Upper lobe of right lung (tissue), 1 donor: ENCODE results near the gene TRABD2B. TPM values are rescaled to one million over a fixed set of nuclear protein-coding genes. Genes with fewer than 3 reads are reported as not detected.

Source experiments
- ATAC-seq: fragments of 200-7000 bp; cut with Tn5 transposase; one replicate; pipeline ENCODE4 v1.9.1; 2020; ENCODE audit warnings: mild to moderate bottlenecking, moderate library complexity
- DNase-seq: peaks from one replicate; pipeline ENCODE4 v3.0.0-alpha.2; 2020
- H3K27ac ChIP-seq: fragments of 200-600 bp; one replicate; pipeline ENCODE4 v1.8.0; 2022
- H3K27me3 ChIP-seq: fragments of 200-600 bp; one replicate; pipeline ENCODE4 v1.8.0; 2022; ENCODE audit warnings: mild to moderate bottlenecking
- H3K36me3 ChIP-seq: fragments of 200-600 bp; one replicate; pipeline ENCODE4 v1.8.0; 2022
- H3K4me1 ChIP-seq: fragments of 200-600 bp; one replicate; pipeline ENCODE4 v1.8.0; 2022
- H3K4me3 ChIP-seq: fragments of 200-600 bp; one replicate; pipeline ENCODE4 v1.8.0; 2022; ENCODE audit warnings: mild to moderate bottlenecking
- H3K9me3 ChIP-seq: fragments of 200-600 bp; one replicate; pipeline ENCODE4 v1.8.0; 2022
- intact Hi-C: fragments of 100-400 bp; cut with DNase I; formaldehyde crosslinking; loops from one replicate; pipeline ENCODE4 v1.11.0; 2022
- total RNA-seq: library from RNA; stranded (reverse); fragmentation: NEBNext Ultra II Directional; extraction: Animal tissue kit (Norgen Biotek cat#: 25700); gene quantifications from one replicate; pipeline ENCODE4 v1.2.1, GENCODE V29; 2021
- TF ChIP-seq, protein P1 (sequence below): fragments of 200-600 bp; IDR thresholded peaks from one replicate; pipeline ENCODE4 v1.8.0; 2022; ENCODE audit warnings: antibody characterized with exemption
- donor health status: DM: no; HTN: yes; CAD: no; lungs with severe emphysema.

The TRABD2B gene
- total RNA-seq, 1 donor from 2014 or later: 1.2 TPM

DNA sequence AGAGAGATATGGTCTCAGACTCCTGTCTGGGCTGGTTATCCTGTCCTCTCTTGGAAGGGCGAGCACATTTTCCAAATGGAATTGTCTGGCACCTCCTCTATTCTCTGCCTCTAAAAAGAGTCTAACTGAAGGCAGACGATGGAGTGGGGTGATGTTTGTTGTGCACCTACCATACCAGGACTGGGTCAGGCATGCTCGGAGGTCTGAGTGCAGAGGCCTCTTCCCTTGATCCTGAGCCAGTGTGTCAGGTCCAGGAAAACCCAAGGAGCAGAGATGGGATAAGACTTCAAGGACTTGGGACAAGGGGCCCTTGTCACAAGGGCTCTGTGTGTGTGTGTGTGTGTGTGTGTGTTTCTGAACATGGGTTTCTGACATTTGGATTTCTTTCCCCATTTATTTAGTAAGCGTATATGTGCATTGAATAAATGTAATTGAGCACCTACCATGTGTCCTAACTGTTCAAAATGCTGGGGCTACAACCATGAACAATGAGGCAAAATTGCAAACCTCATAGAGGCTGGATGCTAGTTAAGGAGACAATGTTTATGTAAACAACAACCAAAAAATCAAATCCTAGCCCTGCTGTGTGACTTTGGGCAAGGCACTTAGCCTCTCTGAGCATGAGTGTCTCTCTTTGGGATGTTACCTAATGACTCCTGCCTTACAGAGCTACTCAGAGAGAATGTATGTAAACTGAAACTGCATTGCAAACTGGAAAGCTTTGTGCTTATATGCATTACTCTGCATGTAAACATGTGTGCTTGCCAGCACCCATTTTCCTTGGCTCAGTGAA, 283.0 kb downstream of the TRABD2B start:
- H3K27me3 ChIP-seq: peaks cover 70% of the 10 kb centered on the region
- no peaks in the 10 kb centered on the region for H3K36me3 ChIP-seq
- no peaks in the 10 kb centered on the region for H3K9me3 ChIP-seq
- intact Hi-C loops: loop anchor here (5.0 kb wide), 1 partner anchor 277 kb away; the partner anchor contains the start of gene FOXD2
- DNase-seq (no peak), ATAC-seq (no peak)
- no peak overlapping the region for H3K4me3 ChIP-seq
- TF ChIP-seq, protein P1, sequence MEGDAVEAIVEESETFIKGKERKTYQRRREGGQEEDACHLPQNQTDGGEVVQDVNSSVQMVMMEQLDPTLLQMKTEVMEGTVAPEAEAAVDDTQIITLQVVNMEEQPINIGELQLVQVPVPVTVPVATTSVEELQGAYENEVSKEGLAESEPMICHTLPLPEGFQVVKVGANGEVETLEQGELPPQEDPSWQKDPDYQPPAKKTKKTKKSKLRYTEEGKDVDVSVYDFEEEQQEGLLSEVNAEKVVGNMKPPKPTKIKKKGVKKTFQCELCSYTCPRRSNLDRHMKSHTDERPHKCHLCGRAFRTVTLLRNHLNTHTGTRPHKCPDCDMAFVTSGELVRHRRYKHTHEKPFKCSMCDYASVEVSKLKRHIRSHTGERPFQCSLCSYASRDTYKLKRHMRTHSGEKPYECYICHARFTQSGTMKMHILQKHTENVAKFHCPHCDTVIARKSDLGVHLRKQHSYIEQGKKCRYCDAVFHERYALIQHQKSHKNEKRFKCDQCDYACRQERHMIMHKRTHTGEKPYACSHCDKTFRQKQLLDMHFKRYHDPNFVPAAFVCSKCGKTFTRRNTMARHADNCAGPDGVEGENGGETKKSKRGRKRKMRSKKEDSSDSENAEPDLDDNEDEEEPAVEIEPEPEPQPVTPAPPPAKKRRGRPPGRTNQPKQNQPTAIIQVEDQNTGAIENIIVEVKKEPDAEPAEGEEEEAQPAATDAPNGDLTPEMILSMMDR: no peak
- H3K4me1 ChIP-seq: peaks cover 15% of the 10 kb centered on the region
- no peak overlapping the region for H3K27ac ChIP-seq

DNA sequence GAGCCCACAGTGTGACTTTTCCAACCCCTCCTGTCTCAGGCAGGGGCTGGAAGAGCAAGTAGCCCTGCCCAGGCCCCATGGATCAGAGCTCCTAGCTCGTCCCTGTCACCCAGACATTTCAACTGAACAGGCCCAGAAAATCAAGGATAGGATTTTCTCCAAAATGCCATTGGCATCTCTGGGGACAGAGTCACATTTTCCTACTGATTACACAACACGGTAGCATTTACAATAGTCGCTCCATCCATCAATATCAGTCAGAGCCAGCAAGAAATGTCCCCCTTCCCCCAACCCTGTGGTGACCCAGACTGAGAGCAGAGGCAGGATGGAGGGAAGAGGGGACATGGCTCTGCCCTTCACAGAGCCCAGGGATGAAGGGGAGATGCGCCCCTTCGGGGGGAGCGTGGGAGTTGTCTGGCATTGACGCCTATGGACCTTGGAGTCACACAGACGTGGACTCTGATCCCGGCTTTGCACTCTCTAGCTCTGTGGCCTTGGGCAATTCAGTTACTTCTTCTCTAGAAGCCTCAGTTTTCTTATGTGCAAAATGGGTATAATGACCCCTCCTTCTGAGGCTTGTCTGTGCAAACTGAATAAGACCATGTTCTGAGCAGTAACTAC, 283.7 kb downstream of the TRABD2B start:
- DNase-seq (no peak), ATAC-seq (no peak)
- Histone ChIP-seq H3K4me1 (peaks cover 22% of the 10 kb centered on the region), H3K9me3 (no peaks in the 10 kb centered on the region), H3K36me3 (no peaks in the 10 kb centered on the region), H3K27me3 (peaks cover 77% of the 10 kb centered on the region), H3K4me3 (no peak overlapping the region), H3K27ac (no peak overlapping the region)
- TF ChIP-seq, protein P1: no peak
- intact Hi-C loops: loop anchor here (5.0 kb wide), 1 partner anchor 276 kb away; the partner anchor contains the start of gene FOXD2

DNA sequence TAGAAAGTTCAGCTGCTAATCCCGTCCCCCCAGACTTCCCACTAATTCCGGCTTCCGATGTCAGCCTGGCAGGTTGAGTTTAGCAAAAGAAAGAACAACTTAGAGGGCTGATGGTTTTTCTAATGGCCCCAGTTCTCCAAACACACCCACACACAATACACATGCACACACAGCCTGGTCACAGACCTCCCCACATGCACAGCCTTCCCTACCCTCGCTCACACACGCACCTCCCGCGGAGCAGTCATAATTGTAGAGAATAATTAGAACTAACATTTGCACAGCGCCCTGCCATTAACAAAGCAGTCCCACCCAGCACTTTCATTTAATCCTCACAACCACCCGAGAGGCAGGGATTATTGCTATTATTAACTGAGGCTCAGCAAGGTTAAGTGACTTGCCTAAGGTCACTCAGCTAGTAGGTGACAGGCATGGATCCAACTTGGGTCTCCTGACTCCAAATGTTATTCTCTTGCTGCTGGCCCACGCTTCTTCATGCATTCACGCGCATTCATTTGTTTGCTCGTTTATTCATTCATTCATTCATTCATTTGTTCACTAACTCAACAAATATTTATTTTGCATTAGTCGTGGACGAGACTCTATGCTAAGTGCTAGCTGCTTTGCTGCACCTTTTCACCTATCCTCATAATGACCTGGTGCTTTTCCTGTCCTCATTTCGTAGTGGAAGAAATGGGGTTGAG, 284.4 kb downstream of the TRABD2B start:
- intact Hi-C loops: loop anchor here (5.0 kb wide), 1 partner anchor 275 kb away; the partner anchor contains the start of gene FOXD2
- Histone ChIP-seq H3K4me3 (no peak overlapping the region), H3K9me3 (no peaks in the 10 kb centered on the region), H3K36me3 (no peaks in the 10 kb centered on the region), H3K4me1 (peaks cover 22% of the 10 kb centered on the region), H3K27me3 (peaks cover 83% of the 10 kb centered on the region), H3K27ac (no peak overlapping the region)
- TF ChIP-seq, protein P1: no peak
- ATAC-seq (no peak), DNase-seq (no peak)

DNA sequence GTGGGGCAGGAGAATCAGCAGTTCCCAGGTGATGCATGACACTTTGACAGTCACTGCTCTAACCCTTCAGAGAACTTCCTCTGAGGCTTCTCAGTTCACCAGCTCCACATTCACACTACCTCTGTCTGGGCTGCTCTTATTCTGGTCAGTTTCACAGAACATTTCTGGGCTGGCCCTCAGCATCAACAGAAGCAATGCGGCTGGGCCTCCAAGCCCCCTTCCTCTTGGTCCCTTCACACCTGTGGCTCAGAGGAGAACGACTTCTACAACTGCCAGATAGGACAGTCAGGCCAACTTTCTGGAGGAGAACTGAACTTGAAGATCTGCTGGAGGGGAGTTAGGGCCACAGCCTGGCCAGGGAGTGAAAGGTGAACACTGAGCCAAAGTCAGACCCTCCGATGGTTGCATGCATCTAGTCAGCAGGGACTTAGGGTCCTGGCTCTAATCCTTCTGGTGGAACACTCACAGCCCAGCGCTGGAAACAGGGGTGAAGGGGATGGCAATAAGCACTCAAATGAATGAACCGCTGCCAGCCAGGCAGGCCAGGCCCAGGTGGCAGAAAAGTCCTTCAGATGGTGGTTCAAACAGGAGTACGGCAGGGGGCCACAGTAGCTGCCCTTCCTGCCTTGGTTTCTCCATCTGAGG, 285.2 kb downstream of the TRABD2B start:
- H3K27ac ChIP-seq: no peak overlapping the region
- intact Hi-C loops: loop anchor here (5.0 kb wide), 1 partner anchor 275 kb away; the partner anchor contains the start of gene FOXD2
- ATAC-seq (no peak), DNase-seq (no peak)
- no peaks in the 10 kb centered on the region for H3K9me3 ChIP-seq
- no peaks in the 10 kb centered on the region for H3K36me3 ChIP-seq
- H3K4me1 ChIP-seq: peaks cover 22% of the 10 kb centered on the region
- no peak overlapping the region for H3K4me3 ChIP-seq
- TF ChIP-seq, protein P1: no peak
- H3K27me3 ChIP-seq: peaks cover 89% of the 10 kb centered on the region

DNA sequence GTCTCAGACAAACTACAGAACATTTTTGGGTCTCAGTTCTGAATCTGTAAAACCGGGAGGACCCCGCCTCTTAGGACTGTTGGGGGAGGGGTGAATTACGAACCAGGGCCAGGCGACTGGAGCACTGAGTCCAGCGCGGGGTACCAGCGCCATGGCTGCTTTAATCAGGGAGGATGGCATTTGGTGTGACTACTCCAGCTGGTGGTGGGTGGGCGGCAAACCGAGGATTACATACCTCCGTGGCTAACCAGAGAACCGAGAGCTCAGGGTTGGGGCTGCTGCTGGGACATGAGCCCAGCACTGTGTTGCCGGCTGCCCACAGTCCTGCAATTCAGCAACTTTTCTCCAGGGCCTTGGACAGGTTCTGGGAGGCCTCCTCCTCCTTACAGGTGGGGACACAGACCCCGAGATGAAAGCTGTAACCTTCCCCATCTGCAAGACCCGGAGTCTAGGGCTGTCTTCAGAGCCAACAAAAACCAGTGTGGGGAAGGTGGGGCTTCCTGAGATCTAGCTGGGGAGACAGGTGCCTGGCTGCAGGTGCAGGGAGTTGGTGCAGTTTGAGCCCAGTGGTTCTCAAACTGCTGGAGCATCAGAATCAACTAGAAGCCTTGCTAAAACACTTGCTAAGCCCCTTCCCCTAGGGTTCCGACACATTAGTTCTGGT, 285.9 kb downstream of the TRABD2B start:
- TF ChIP-seq, protein P1: no peak
- Histone ChIP-seq H3K27me3 (peaks cover 94% of the 10 kb centered on the region), H3K4me1 (peaks cover 22% of the 10 kb centered on the region), H3K36me3 (no peaks in the 10 kb centered on the region), H3K27ac (no peak overlapping the region), H3K4me3 (no peak overlapping the region), H3K9me3 (no peaks in the 10 kb centered on the region)
- ATAC-seq (no peak), DNase-seq (no peak)
- intact Hi-C loops: loop anchor here (5.0 kb wide), 1 partner anchor 274 kb away; the partner anchor contains the start of gene FOXD2
